Measurements from ENCODE around the gene COL5A1. TPM values are rescaled to one million over a fixed set of nuclear protein-coding genes. Genes with fewer than 3 reads are reported as not detected.

Gene COL5A1
- total RNA-seq, 6 donors from 2014 or later, result 7.5 to 75.4 (median 27.4) TPM

DNA sequence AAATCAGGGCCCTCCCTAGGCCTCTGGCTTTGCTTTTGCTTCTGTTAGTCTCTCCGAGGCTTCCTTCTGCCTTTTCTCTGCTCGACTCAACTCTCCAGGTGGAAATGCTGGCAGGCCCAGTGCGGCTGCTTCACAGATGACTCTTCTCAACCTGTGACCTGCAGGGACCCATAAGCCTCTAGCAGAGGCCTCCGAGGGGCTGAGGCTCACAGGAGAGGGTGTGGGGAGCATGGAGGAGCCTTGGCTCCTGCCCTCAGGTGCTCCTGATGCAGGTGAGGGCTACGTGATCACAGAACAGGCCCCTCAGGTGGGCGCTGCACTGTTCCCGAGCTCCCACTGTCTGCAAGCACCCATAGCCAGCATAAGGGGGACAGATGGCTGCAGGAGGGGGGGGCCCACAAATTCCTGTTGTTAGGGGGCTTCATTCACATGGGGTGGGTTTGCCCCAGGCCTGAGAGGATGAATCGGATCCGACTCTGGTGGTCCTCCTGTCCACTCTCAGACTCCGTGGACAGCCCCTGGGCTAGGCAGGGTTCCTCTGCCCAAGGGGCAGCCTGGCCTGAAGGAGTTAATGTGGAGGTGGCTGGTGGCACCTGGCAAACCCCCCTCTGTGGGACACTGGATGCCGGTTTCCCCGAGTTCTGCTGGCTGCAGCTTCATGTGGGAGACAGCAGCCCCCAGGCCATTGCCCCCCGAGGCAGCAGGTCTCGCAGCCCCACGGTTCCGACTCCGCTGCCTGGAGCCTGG lies 228.1 kb downstream of the COL5A1 start:
- no peaks in the 10 kb centered on the region for H3K27me3 ChIP-seq
- H3K36me3 ChIP-seq, result no peaks in the 10 kb centered on the region
- DNase-seq, result peak in 1 of 2 donors; percentile 17
- no peak overlapping the region for H3K4me3 ChIP-seq
- peak overlapping the region in 2 of 4 donors; percentile 77 to 83 for H3K27ac ChIP-seq
- TF ChIP-seq POLR2A (IDR thresholded peaks at IDR 0.05) (no peak), EP300 (IDR thresholded peaks at IDR 0.05) (no peak)
- TF ChIP-seq, protein P1, sequence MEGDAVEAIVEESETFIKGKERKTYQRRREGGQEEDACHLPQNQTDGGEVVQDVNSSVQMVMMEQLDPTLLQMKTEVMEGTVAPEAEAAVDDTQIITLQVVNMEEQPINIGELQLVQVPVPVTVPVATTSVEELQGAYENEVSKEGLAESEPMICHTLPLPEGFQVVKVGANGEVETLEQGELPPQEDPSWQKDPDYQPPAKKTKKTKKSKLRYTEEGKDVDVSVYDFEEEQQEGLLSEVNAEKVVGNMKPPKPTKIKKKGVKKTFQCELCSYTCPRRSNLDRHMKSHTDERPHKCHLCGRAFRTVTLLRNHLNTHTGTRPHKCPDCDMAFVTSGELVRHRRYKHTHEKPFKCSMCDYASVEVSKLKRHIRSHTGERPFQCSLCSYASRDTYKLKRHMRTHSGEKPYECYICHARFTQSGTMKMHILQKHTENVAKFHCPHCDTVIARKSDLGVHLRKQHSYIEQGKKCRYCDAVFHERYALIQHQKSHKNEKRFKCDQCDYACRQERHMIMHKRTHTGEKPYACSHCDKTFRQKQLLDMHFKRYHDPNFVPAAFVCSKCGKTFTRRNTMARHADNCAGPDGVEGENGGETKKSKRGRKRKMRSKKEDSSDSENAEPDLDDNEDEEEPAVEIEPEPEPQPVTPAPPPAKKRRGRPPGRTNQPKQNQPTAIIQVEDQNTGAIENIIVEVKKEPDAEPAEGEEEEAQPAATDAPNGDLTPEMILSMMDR (IDR thresholded peaks at IDR 0.05), result no peak
- 79 to 91% methylated on average over 8 to 9 of the region's 17 CpGs for WGBS, 2 donors
- H3K9me3 ChIP-seq, result no peaks in the 10 kb centered on the region
- ATAC-seq (ENCODE audit: low FRiP score in 2 of 2), result peak; percentile 9 to 19
- peaks cover 0 to 4% (median 0%) of the 10 kb centered on the region in 4 donors for H3K4me1 ChIP-seq

DNA sequence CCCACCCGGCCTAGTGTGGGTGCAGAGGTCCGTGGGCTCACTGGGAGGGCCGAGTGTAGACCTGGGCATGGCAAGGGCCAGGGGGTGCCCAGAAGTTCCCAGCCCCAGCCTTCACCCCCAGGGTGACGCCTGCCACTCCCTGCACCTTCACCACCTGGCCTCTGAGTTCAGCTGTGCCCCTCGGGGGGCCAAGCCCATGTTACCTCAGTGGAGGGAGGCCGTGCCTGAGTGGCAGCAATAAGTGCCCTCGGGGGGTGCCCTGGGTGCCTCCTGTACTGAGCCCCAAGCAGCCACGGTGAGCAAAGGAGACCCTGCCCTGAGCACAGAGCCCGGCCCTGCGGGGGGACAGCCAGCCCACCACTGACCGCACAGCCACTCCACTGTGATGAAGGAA lies 228.7 kb downstream of the COL5A1 start:
- 84 to 100% methylated on average over 1 to 8 of the region's 11 CpGs for WGBS, 2 donors
- peak; percentile 12 to 17 for ATAC-seq (ENCODE audit: low FRiP score in 2 of 2)

DNA sequence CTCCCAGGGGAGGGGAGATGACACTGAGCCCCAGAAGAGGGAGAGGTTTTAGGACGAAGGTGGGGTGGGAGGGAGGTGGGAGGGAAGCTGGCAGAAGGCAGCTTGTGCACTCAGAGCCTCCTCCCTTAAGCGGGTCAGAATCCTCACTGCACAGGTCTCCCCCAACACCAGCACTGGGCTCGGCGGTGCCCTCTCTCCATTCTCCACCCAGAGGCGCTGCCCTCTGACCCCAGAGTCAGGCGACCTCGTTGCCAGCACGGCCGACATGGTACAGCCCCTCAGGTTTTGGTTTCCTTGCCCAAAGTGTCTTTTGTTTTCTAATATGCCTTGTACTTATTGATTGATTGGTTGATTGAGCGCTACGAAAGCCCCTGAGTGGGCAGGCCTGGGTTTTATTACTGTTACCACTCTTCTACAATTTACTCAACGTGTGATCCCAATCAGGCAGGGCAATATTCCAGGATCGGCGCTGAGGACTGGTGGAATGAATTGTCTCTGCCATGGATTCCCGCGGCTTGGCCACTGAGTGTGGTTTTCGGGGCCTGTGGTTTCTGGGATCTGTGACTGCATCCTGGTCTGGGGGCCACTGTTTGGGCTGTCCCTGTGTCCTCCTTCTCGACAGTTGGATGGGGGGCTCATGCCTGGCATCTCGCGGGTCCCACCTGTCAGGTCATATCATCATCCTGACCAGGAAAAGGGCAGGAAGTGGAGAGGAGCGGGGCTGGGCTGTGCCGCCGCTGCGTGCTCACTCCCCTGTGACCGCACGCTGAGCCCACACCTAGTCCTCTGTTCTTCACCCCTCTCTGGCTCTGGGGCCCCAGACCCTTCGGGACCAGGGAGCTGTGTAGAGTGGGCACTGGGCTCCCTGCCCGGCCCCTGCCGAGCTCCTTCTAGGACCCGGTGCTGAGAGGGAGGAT lies 229.4 kb downstream of the COL5A1 start:
- WGBS, 2 donors, result 73 to 81% methylated on average over 17 to 26 of the region's 30 CpGs
- Histone ChIP-seq H3K9me3 (no peaks in the 10 kb centered on the region), H3K36me3 (no peaks in the 10 kb centered on the region), H3K4me1 (peaks cover 0 to 4% (median 0%) of the 10 kb centered on the region in 4 donors), H3K27ac (peak overlapping the region; percentile 43 to 83 (median 72)), H3K4me3 (no peak overlapping the region), H3K27me3 (no peaks in the 10 kb centered on the region)
- DNase-seq (peak; percentile 18 to 60), ATAC-seq (ENCODE audit: low FRiP score in 2 of 2) (peak; percentile 25 to 26)
- no peak for TF ChIP-seq POLR2A (IDR thresholded peaks at IDR 0.05)
- TF ChIP-seq EP300 (IDR thresholded peaks at IDR 0.05), result no peak
- no peak for TF ChIP-seq POLR2AphosphoS5 (IDR thresholded peaks at IDR 0.05)
- TF ChIP-seq, protein P1 (IDR thresholded peaks at IDR 0.05), result no peak

More for the DNA sequence above, 228.7 kb downstream of the COL5A1 start:
- H3K27me3 ChIP-seq, result no peaks in the 10 kb centered on the region
- no peak for TF ChIP-seq EP300 (IDR thresholded peaks at IDR 0.05)
- TF ChIP-seq POLR2AphosphoS5 (IDR thresholded peaks at IDR 0.05), result no peak
- TF ChIP-seq POLR2A (IDR thresholded peaks at IDR 0.05), result no peak
- TF ChIP-seq, protein P1 (IDR thresholded peaks at IDR 0.05), result no peak
- no peaks in the 10 kb centered on the region for H3K36me3 ChIP-seq
- H3K27ac ChIP-seq, result peak overlapping the region in 3 of 4 donors; percentile 43 to 83 (median 77)
- DNase-seq, result peak in 1 of 2 donors; percentile 63
- H3K9me3 ChIP-seq, result no peaks in the 10 kb centered on the region
- peaks cover 0 to 4% (median 0%) of the 10 kb centered on the region in 4 donors for H3K4me1 ChIP-seq
- no peak overlapping the region for H3K4me3 ChIP-seq

DNA sequence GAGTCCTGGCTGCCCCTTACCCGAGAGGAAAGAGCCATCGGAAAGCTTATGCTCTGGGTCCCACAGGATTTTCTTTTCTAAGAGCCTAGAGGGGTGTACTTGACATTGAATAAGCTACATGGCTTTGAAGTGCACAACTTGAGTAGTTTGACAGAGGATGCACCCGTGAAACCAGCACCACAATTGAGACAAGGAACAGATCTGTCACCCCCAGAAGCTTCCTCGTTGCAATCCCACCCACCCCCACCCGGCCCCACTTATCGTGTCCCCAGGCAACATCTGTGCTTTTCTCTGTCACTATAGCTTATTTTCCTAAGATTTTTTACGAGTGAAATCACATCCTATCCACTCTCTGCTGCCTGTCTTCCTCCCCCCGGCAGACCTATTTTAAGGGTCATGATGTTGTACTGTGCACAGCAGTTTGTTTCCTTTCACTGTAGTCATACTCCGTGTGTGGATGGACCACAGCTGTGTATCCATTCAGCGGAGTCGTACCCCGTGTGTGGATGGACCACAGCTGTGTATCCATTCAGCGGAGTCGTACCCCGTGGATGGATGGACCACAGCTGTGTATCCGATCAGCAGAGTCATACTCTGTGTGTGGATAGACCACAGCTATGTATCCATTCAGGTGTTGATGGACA lies 230.2 kb downstream of the COL5A1 start:
- DNase-seq (peak in 1 of 2 donors; percentile 40), ATAC-seq (ENCODE audit: low FRiP score in 2 of 2) (peak; percentile 33 to 87)
- no peaks in the 10 kb centered on the region for H3K36me3 ChIP-seq
- 57 to 64% methylated on average over 14 to 16 of the region's 16 CpGs for WGBS, 2 donors
- H3K4me1 ChIP-seq, result peaks cover 0 to 4% (median 0%) of the 10 kb centered on the region in 4 donors
- H3K27ac ChIP-seq, result peak overlapping the region; percentile 43 to 83 (median 72)
- TF ChIP-seq, protein P1 (IDR thresholded peaks at IDR 0.05), result no peak
- peak; percentile 85 to 91 for TF ChIP-seq POLR2AphosphoS5 (IDR thresholded peaks at IDR 0.05)
- TF ChIP-seq EP300 (IDR thresholded peaks at IDR 0.05), result peak in 2 of 4 donors; percentile 11 to 40
- TF ChIP-seq POLR2A (IDR thresholded peaks at IDR 0.05), result no peak
- H3K4me3 ChIP-seq, result no peak overlapping the region
- H3K9me3 ChIP-seq, result no peaks in the 10 kb centered on the region
- H3K27me3 ChIP-seq, result no peaks in the 10 kb centered on the region

All from upper lobe of left lung (tissue), 6 donors.